Natural killer cell (primary cell): ENCODE measurements around the gene SNX19. TPM values are rescaled to one million over a fixed set of nuclear protein-coding genes. Genes with fewer than 3 reads are reported as not detected.

Experiments used
- ATAC-seq, 3 donors: fragments of 150-1000 bp in 2 of 3; fragments of 200-7000 bp in 1 of 3; cut with Tn5 transposase; 1 replicate in 1 of 3; 2 replicates in 2 of 3; pipeline ENCODE4 v1.10.0; 2021; ENCODE audit warnings: mild to moderate bottlenecking in 2 of 3, moderate library complexity in 2 of 3
- DNase-seq, 2 donors: peaks; one replicate each; pipeline versions ENCODE4 v3.0.0 to v3.0.0-alpha.2; 2013 to 2021; ENCODE audit warnings: mixed read lengths in 1 of 2
- H3K27ac ChIP-seq: one replicate; pipeline ENCODE4 v1.5.1; 2013; ENCODE audit warnings: mild to moderate bottlenecking, low read length
- H3K27me3 ChIP-seq: one replicate; pipeline ENCODE4 v1.6.1; 2013; ENCODE audit warnings: low read length; ENCODE audit not compliant: control insufficient read depth, insufficient read depth
- H3K36me3 ChIP-seq: one replicate; pipeline ENCODE4 v1.6.1; 2013; ENCODE audit warnings: low read length; ENCODE audit not compliant: control insufficient read depth, insufficient read depth
- H3K4me1 ChIP-seq: one replicate; pipeline ENCODE4 v1.6.1; 2013; ENCODE audit warnings: low read length; ENCODE audit not compliant: control insufficient read depth, insufficient read depth
- H3K4me3 ChIP-seq: one replicate; pipeline ENCODE4 v1.5.1; 2013; ENCODE audit warnings: low read length
- H3K9me3 ChIP-seq: one replicate; pipeline ENCODE4 v1.6.1; 2013; ENCODE audit warnings: low read length; ENCODE audit not compliant: control insufficient read depth, insufficient read depth
- H3K27ac Mint-ChIP-seq, 2 donors: one replicate each; pipeline ENCODE4 v1.8.0; 2022; ENCODE audit warnings: mild to moderate bottlenecking in 2 of 2, mixed read lengths in 2 of 2, moderate library complexity in 1 of 2
- H3K27me3 Mint-ChIP-seq, 2 donors: one replicate each; pipeline ENCODE4 v1.8.0; 2022; ENCODE audit warnings: low read depth in 2 of 2, mixed read lengths in 2 of 2
- H3K36me3 Mint-ChIP-seq: one replicate; pipeline ENCODE4 v1.8.0; 2022; ENCODE audit warnings: mixed read lengths
- H3K4me1 Mint-ChIP-seq, 2 donors: one replicate each; pipeline ENCODE4 v1.8.0; 2022; ENCODE audit warnings: mixed read lengths in 2 of 2
- H3K4me3 Mint-ChIP-seq: one replicate; pipeline ENCODE4 v1.8.0; 2022; ENCODE audit warnings: mild to moderate bottlenecking, moderate library complexity, mixed read lengths
- H3K9me3 Mint-ChIP-seq, 2 donors: one replicate each; pipeline ENCODE4 v1.8.0; 2022; ENCODE audit warnings: mixed read lengths in 2 of 2
- CTCF ChIP-seq: fragments of 200-600 bp; IDR thresholded peaks from one replicate; pipeline ENCODE4 v1.8.0; 2022; ENCODE audit warnings: antibody characterized with exemption
- WGBS: methylation state at CpG from one replicate; pipeline ENCODE4 v1.1.7; 2013; ENCODE audit warnings: missing lambda C conversion rate; ENCODE audit not compliant: insufficient coverage; 5-methylcytosine and 5-hydroxymethylcytosine counted together
- intact Hi-C: fragments of 100-400 bp; cut with micrococcal nuclease; formaldehyde crosslinking; loops from one replicate; pipeline ENCODE4 v1.14.2; 2022
- total RNA-seq, 4 donors: library from RNA; stranded (reverse); fragments of 120-200 nt in 1 of 4; gene quantifications; one replicate each; pipeline versions ENCODE4 v1.2.3 to v1.2.4, GENCODE V29; 2013 to 2022

Gene SNX19
- total RNA-seq, 3 donors from 2014 or later (not counting 1 experiment from before 2014, with no cell fraction given): 65.4 to 76.6 (median 72.0) TPM

- peak overlapping the region; percentile 94 for H3K4me3 Mint-ChIP-seq
- no peak for ATAC-seq
These were observed 1.8 kb upstream of the SNX19 start for GRCh38 chr11:130918081-130918480.

GRCh38 chr11:130916910-130917309, 631 bp upstream of the SNX19 start:
- 89% methylated on average over 7 of the region's 8 CpGs for WGBS
- peaks cover 18% of the 10 kb centered on the region for H3K4me1 ChIP-seq
- no peak for TF ChIP-seq CTCF
- H3K4me3 Mint-ChIP-seq: peak overlapping the region; percentile 94
- peaks cover 6% of the 10 kb centered on the region for H3K9me3 ChIP-seq
- no peaks in the 10 kb centered on the region for H3K27me3 ChIP-seq
- no peak for ATAC-seq
- peak overlapping the region; percentile 60 for H3K27ac ChIP-seq
- H3K4me3 ChIP-seq: peak overlapping the region; percentile 66
- peak in 1 of 2 donors; percentile 10 for DNase-seq
- intact Hi-C loops: loop anchor here (5.0 to 10.0 kb wide), 2 partner anchors 912 to 1020 kb away; partner anchors contain the start of genes NFRKB and PRDM10
- H3K27ac Mint-ChIP-seq: peak overlapping the region; percentile 86 to 90
- H3K9me3 Mint-ChIP-seq: no peaks in the 10 kb centered on the region
- H3K36me3 Mint-ChIP-seq: no peaks in the 10 kb centered on the region
- peaks cover 15 to 25% of the 10 kb centered on the region in 2 donors for H3K4me1 Mint-ChIP-seq
- peaks cover 20 to 43% of the 10 kb centered on the region in 2 donors for H3K27me3 Mint-ChIP-seq
- H3K36me3 ChIP-seq: no peaks in the 10 kb centered on the region

More at GRCh38 chr11:130918081-130918480, 1.8 kb upstream of the SNX19 start:
- H3K9me3 Mint-ChIP-seq: no peaks in the 10 kb centered on the region
- intact Hi-C loops: loop anchor here (5.0 to 10.0 kb wide), 2 partner anchors 913 to 1021 kb away; partner anchors contain the start of genes NFRKB and PRDM10
- H3K27ac ChIP-seq: no peak overlapping the region
- DNase-seq: no peak
- peaks cover 18% of the 10 kb centered on the region for H3K4me1 ChIP-seq
- H3K36me3 Mint-ChIP-seq: no peaks in the 10 kb centered on the region
- H3K9me3 ChIP-seq: peaks cover 6% of the 10 kb centered on the region
- no peak overlapping the region for H3K4me3 ChIP-seq
- TF ChIP-seq CTCF: no peak
- no peak overlapping the region for H3K27ac Mint-ChIP-seq
- no peaks in the 10 kb centered on the region for H3K36me3 ChIP-seq
- H3K27me3 Mint-ChIP-seq: peaks cover 22 to 43% of the 10 kb centered on the region in 2 donors
- peaks cover 5 to 23% of the 10 kb centered on the region in 2 donors for H3K4me1 Mint-ChIP-seq
- 82% methylated on average over 6 of the region's 6 CpGs for WGBS
- H3K27me3 ChIP-seq: no peaks in the 10 kb centered on the region

- DNase-seq (no peak), ATAC-seq (peak in 1 of 3 donors; percentile 19)
- H3K4me1 ChIP-seq: peaks cover 18% of the 10 kb centered on the region
- 45% methylated on average over 21 of the region's 21 CpGs for WGBS
- no peaks in the 10 kb centered on the region for H3K27me3 ChIP-seq
- H3K36me3 ChIP-seq: no peaks in the 10 kb centered on the region
- intact Hi-C loops: loop anchor here (5.0 to 10.0 kb wide), 2 partner anchors 911 to 1018 kb away; partner anchors contain the start of genes NFRKB and PRDM10
- Mint-ChIP-seq H3K27me3 (peaks cover 10 to 31% of the 10 kb centered on the region in 2 donors), H3K36me3 (no peaks in the 10 kb centered on the region), H3K4me3 (peak overlapping the region; percentile 94), H3K27ac (peak overlapping the region; percentile 86 to 90), H3K4me1 (peaks cover 15 to 25% of the 10 kb centered on the region in 2 donors), H3K9me3 (no peaks in the 10 kb centered on the region)
- TF ChIP-seq CTCF: no peak
- peak overlapping the region; percentile 66 for H3K4me3 ChIP-seq
- H3K27ac ChIP-seq: peak overlapping the region; percentile 89
- H3K9me3 ChIP-seq: peaks cover 6% of the 10 kb centered on the region
These were observed 559 bp downstream of the SNX19 start for GRCh38 chr11:130915603-130916237.
